Measurements from ENCODE around the gene NFASC.

DNA sequence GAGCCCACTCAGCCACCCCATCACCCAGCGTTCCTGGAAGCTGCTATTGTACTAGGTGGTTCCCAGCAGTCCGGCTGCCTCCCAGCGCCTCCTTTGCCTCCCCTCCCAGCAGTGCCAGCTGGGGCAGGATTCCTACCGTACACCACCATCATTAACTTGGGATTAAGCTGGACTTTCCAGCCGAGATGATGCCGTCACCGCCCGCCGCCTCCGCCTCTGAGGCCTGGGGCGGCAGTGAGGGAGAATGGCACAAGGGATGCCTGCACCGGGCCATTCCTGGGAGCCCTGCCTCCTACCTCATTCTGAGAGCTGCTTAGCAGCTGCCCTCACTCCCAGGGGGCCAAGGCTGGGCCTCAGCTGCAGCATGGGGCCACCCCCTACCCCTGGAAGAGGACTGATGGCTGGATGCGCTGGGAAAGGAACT lies 185.5 kb downstream of the NFASC start:
- TF ChIP-seq POLR2AphosphoS5 (IDR thresholded peaks at IDR 0.05; ENCODE audit: borderline replicate concordance, low read depth, low read length) (no peak), FOXP2 (optimal IDR thresholded peaks at IDR 0.05; ENCODE audit: control extremely low read depth, extremely low read length, insufficient read depth) (no peak), EZH2 (IDR thresholded peaks at IDR 0.05) (no peak)
